OCI-LY7 (cell line): ENCODE results near the gene POLDIP3. TPM values are rescaled to one million over a fixed set of nuclear protein-coding genes. Genes with fewer than 3 reads are reported as not detected.

Experiments
- BruUV-seq: library from RNA; stranded (reverse); fragments of 400-500 nt; replicated peaks from 2 replicates; lab custom pipeline; 2021; lab: Mats Ljungman, UMichigan
- CTCF ChIA-PET: fragments of 300-600 bp; sonication (Branson Sonifier 250); formaldehyde crosslinking; loops from one replicate; lab custom pipeline; 2022; ENCODE audit warnings: antibody characterized with exemption; ENCODE audit not compliant: unreplicated experiment; lab: Charles Lee
- POLR2A ChIA-PET: fragments of 300-600 bp; sonication (Branson Sonifier 250); formaldehyde crosslinking; loops from one replicate; lab custom pipeline; 2022; ENCODE audit warnings: antibody characterized with exemption; lab: Charles Lee
- DNase-seq: peaks from one replicate; pipeline ENCODE4 v3.0.0-alpha.2; 2015; ENCODE audit warnings: low spot score
- H2AFZ ChIP-seq: fragments of 200-600 bp; sonication (generic), shearing (Covaris generic); 2 replicates; pipeline ENCODE4 v1.6.1; 2014; ENCODE audit warnings: mild to moderate bottlenecking, antibody characterized with exemption, low read length, moderate library complexity
- H3K27ac ChIP-seq: fragments of 200-600 bp; sonication (generic); 2 replicates; pipeline ENCODE4 v1.5.1; 2014; ENCODE audit warnings: mixed run types, low read depth, mild to moderate bottlenecking, moderate library complexity, low read length, inconsistent platforms; ENCODE audit not compliant: poor library complexity, severe bottlenecking
- H3K36me3 ChIP-seq: fragments of 200-600 bp; sonication (generic); 2 replicates; pipeline ENCODE4 v1.6.1; 2014; ENCODE audit warnings: mild to moderate bottlenecking, antibody characterized with exemption, low read length, moderate library complexity, mixed read lengths; ENCODE audit not compliant: insufficient read depth
- H3K4me1 ChIP-seq: fragments of 200-600 bp; sonication (generic); 2 replicates; pipeline ENCODE4 v1.5.1; 2014; ENCODE audit warnings: mild to moderate bottlenecking, low read length; ENCODE audit not compliant: insufficient read depth, poor library complexity, severe bottlenecking
- H3K4me2 ChIP-seq: fragments of 200-600 bp; sonication (generic); 2 replicates; pipeline ENCODE4 v1.6.1; 2014; ENCODE audit warnings: mild to moderate bottlenecking, low read length
- H3K4me3 ChIP-seq: fragments of 200-600 bp; sonication (generic); 2 replicates; pipeline ENCODE4 v1.5.1; 2014; ENCODE audit warnings: mild to moderate bottlenecking, low read depth, low read length; ENCODE audit not compliant: poor library complexity, severe bottlenecking
- H3K79me2 ChIP-seq: fragments of 200-600 bp; sonication (generic); 2 replicates; pipeline ENCODE4 v1.6.1; 2016; ENCODE audit warnings: low read depth, mild to moderate bottlenecking, low read length, moderate library complexity, mixed read lengths; ENCODE audit not compliant: insufficient read depth
- H3K9me2 ChIP-seq: fragments of 200-600 bp; sonication (generic); 2 replicates; pipeline ENCODE4 v1.6.1; 2016; ENCODE audit warnings: mild to moderate bottlenecking, low read length, mixed read lengths; ENCODE audit not compliant: insufficient read depth
- H3K9me3 ChIP-seq: fragments of 200-600 bp; sonication (generic); 2 replicates; pipeline ENCODE4 v1.6.1; 2014; ENCODE audit warnings: mild to moderate bottlenecking, mixed run types, low read length, mixed read lengths
- H4K20me1 ChIP-seq: fragments of 200-600 bp; sonication (generic); 2 replicates; pipeline ENCODE4 v1.6.1; 2014; ENCODE audit warnings: mild to moderate bottlenecking, antibody characterized with exemption, low read length, moderate library complexity, mixed read lengths; ENCODE audit not compliant: insufficient read depth
- EZH2phosphoT487 ChIP-seq: fragments of 200-600 bp; sonication (generic); IDR thresholded peaks from 2 replicates; pipeline ENCODE4 v1.6.1; 2018; ENCODE audit warnings: low read depth, borderline replicate concordance, mild to moderate bottlenecking, mixed run types, antibody characterized with exemption, low read length, moderate library complexity, mixed read lengths
- intact Hi-C: fragments of 100-400 bp; cut with micrococcal nuclease; formaldehyde crosslinking; loops from one replicate; pipeline ENCODE4 v1.10.0; 2022; ENCODE audit not compliant: unreplicated experiment
- total RNA-seq, 2 experiments: library from RNA; depleted of rRNA in 1 of 2; stranded (reverse); fragments of >200 nt in 1 of 2; shearing (Covaris generic) in 1 of 2; gene quantifications; 2 replicates each; pipeline ENCODE4 v1.2.3, GENCODE V29; 2014 to 2022
- TF ChIP-seq, protein P1 (sequence below): fragments of 200-600 bp; sonication (generic); conservative IDR thresholded peaks from 2 replicates; pipeline ENCODE4 v1.5.1; 2014; ENCODE audit warnings: mild to moderate bottlenecking, antibody characterized with exemption, low read length, moderate library complexity, mixed read lengths

The POLDIP3 gene
- total RNA-seq, 2 experiments from 2014 or later: 70.7 to 73.5 TPM

DNA sequence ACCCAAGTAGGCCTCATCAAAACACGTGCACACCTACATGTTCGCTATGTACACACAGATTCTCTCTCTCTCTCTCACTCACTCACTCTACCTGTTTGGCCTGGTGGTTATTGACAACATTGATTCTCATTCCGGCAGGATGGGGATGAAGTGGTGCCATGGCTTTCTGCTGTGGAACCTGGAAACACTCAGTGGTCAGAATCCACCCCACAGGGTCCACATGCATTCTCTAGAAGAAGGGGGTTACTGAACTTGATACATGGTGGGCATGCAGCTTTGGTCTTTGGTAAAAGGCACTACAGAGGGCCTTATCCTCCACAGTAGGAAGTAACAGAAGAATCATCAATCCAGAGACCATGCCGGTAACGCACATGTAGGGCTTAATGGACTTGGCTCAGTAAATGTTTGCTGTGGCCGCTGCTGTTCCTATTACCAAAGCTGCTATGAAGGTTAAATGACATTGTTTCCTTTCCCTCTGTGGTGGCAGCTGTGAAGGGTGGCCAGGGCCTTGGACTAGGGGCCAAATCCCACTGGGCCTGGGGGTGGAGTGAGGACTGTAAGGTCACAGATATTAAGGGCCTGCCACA lies 12.7 kb downstream of the POLDIP3 start:
- Histone ChIP-seq H3K36me3 (peaks cover 99% of the 10 kb centered on the region), H3K27ac (no peak overlapping the region), H3K4me3 (no peak overlapping the region), H3K4me2 (no peak overlapping the region), H3K79me2 (peaks cover 48% of the 10 kb centered on the region), H2AFZ (no peak overlapping the region), H3K9me3 (no peaks in the 10 kb centered on the region), H4K20me1 (no peaks in the 10 kb centered on the region; the same call in 1 of the 2 replicates), H3K9me2 (no peaks in the 10 kb centered on the region), H3K4me1 (no peaks in the 10 kb centered on the region)
- no peak for TF ChIP-seq EZH2phosphoT487
- TF ChIP-seq, protein P1, sequence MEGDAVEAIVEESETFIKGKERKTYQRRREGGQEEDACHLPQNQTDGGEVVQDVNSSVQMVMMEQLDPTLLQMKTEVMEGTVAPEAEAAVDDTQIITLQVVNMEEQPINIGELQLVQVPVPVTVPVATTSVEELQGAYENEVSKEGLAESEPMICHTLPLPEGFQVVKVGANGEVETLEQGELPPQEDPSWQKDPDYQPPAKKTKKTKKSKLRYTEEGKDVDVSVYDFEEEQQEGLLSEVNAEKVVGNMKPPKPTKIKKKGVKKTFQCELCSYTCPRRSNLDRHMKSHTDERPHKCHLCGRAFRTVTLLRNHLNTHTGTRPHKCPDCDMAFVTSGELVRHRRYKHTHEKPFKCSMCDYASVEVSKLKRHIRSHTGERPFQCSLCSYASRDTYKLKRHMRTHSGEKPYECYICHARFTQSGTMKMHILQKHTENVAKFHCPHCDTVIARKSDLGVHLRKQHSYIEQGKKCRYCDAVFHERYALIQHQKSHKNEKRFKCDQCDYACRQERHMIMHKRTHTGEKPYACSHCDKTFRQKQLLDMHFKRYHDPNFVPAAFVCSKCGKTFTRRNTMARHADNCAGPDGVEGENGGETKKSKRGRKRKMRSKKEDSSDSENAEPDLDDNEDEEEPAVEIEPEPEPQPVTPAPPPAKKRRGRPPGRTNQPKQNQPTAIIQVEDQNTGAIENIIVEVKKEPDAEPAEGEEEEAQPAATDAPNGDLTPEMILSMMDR: no peak
- ChIA-PET CTCF (no interaction called here), POLR2A (interaction anchor here (0.6 kb wide), 1 partner anchor 52 kb away, joined by 3 read pairs; no protein-coding TSS in a partner anchor)
- TSS peak; percentile 16 for BruUV-seq
- DNase-seq: no peak
- intact Hi-C loops: no loop called here

- Histone ChIP-seq H3K36me3 (peaks cover 97% of the 10 kb centered on the region), H3K4me3 (no peak overlapping the region), H3K9me3 (no peaks in the 10 kb centered on the region), H2AFZ (no peak overlapping the region), H4K20me1 (no peaks in the 10 kb centered on the region), H3K9me2 (no peaks in the 10 kb centered on the region), H3K27ac (no peak overlapping the region), H3K79me2 (0 out of 2 replicates have a peak, but pooled peaks cover 6% of the 10 kb centered on the region), H3K4me1 (no peaks in the 10 kb centered on the region), H3K4me2 (no peak overlapping the region)
- intact Hi-C loops: no loop called here
- no TSS peak for BruUV-seq
- TF ChIP-seq, protein P1: no peak
- no peak for TF ChIP-seq EZH2phosphoT487
- POLR2A ChIA-PET: interaction anchor here (0.7 kb wide), 1 partner anchor 25 kb away, joined by 4 read pairs; no protein-coding TSS in a partner anchor
- no peak for DNase-seq
- CTCF ChIA-PET: interaction anchor here (0.6 kb wide), 1 partner anchor 15 kb away, joined by 3 read pairs; no protein-coding TSS in a partner anchor
Measured at GRCh38 chr22:42596863-42597530, 17.7 kb downstream of the POLDIP3 start.

GRCh38 chr22:42596336-42596735 lies 18.3 kb downstream of the POLDIP3 start:
- CTCF ChIA-PET: no interaction called here
- intact Hi-C loops: no loop called here

More at GRCh38 chr22:42596336-42596735, 18.3 kb downstream of the POLDIP3 start:
- H3K4me2 ChIP-seq: no peak overlapping the region
- H3K4me1 ChIP-seq: peaks cover 2% of the 10 kb centered on the region
- no peak overlapping the region for H3K27ac ChIP-seq
- no peak overlapping the region for H2AFZ ChIP-seq
- no peaks in the 10 kb centered on the region for H4K20me1 ChIP-seq
- no peak for DNase-seq
- no peaks in the 10 kb centered on the region for H3K9me2 ChIP-seq
- H3K9me3 ChIP-seq: no peaks in the 10 kb centered on the region
- POLR2A ChIA-PET: no interaction called here
- H3K4me3 ChIP-seq: no peak overlapping the region
- 0 out of 2 replicates have a peak, but pooled peaks cover 6% of the 10 kb centered on the region for H3K79me2 ChIP-seq
- BruUV-seq: no TSS peak
- TF ChIP-seq, protein P1: no peak
- no peak for TF ChIP-seq EZH2phosphoT487
- H3K36me3 ChIP-seq: peaks cover 97% of the 10 kb centered on the region
